Ishikawa (cell line): ENCODE results near the gene SPEF2.

Experiments
- CEBPB ChIP-seq: IDR thresholded peaks from 2 replicates; pipeline ENCODE4 v1.6.1; 2012
- EGR1 ChIP-seq: IDR thresholded peaks from 2 replicates; pipeline ENCODE4 v1.6.1; 2012
- EP300 ChIP-seq: IDR thresholded peaks from 2 replicates; pipeline ENCODE4 v1.6.1; 2012; ENCODE audit warnings: borderline replicate concordance
- RAD21 ChIP-seq: IDR thresholded peaks from 2 replicates; pipeline ENCODE4 v1.6.1; 2012; ENCODE audit warnings: low read depth
- YY1 ChIP-seq: IDR thresholded peaks from 2 replicates; pipeline ENCODE4 v1.6.1; 2012; ENCODE audit warnings: low read depth
- ZBTB7A ChIP-seq: IDR thresholded peaks from 2 replicates; pipeline ENCODE4 v1.6.1; 2012; ENCODE audit warnings: low read depth
- TF ChIP-seq, protein P1 (sequence below): IDR thresholded peaks from 2 replicates; pipeline ENCODE4 v1.6.1; 2012

DNA sequence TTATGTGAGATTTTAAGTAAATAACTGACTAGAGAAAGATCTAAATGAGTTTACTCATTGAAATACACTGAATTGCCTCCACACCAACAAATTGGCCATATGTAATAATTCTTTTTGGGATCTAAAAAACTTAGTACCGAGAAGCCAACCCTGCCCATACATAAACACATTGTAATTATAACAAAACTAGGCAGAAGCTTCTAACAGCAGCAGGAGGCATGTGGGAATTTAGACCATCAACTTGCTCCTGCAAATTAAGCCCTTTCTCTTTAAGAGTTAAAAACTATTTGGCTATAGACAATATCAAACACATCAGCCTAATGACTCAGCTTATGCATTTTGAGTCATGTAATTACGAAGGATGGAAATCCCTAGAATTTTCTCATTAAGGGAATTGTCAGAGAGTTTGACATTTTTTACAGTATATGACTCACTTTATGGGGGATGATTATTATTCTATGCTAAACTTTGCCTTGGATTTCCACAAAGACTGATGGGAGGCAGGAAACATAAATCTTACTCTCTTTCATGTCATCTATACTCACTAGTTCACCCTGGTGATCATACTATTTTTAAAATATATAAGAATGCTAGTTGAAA lies 240.0 kb downstream of the SPEF2 start:
- TF ChIP-seq RAD21 (no peak), YY1 (no peak), EP300 (no peak), EGR1 (no peak), ZBTB7A (no peak), CEBPB (no peak)
- TF ChIP-seq, protein P1, sequence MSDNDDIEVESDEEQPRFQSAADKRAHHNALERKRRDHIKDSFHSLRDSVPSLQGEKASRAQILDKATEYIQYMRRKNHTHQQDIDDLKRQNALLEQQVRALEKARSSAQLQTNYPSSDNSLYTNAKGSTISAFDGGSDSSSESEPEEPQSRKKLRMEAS, result no peak
